Ureter (tissue), 1 donor: ENCODE measurements around the gene STARD3. TPM values are rescaled to one million over a fixed set of nuclear protein-coding genes. Genes with fewer than 3 reads are reported as not detected.
"Not testable (repeated sequence)": the region's sequence is repeated elsewhere in the genome, so short reads cannot be mapped to it uniquely, and the experiment has no call there.

Experiments
- DNase-seq: peaks from one replicate; pipeline ENCODE4 v3.0.0-alpha.2; 2020; ENCODE audit warnings: low spot score
- total RNA-seq: library from RNA; stranded (reverse); gene quantifications from one replicate; pipeline ENCODE4 v1.2.4, GENCODE V29; 2023
- donor health status: DM: yes; HTN: yes; CAD: no.

The STARD3 gene
- 64.4 TPM for total RNA-seq

- peak; percentile 94 for DNase-seq
These were observed at the start of gene STARD3 for GRCh38 chr17:39636927-39637736. STARD3 (plus strand) TSS chr17:39637144; CDS start chr17:39653532, 16,388 bp downstream.

- DNase-seq = not testable (repeated sequence)
These were observed 46.8 kb upstream of the STARD3 start for GRCh38 chr17:39590180-39590579.

GRCh38 chr17:39591958-39592954 lies 44.7 kb upstream of the STARD3 start:
- no peak for DNase-seq

GRCh38 chr17:39593371-39593770 lies 43.6 kb upstream of the STARD3 start:
- no peak for DNase-seq

- DNase-seq = no peak
These were observed 41.6 kb upstream of the STARD3 start for GRCh38 chr17:39595294-39595693.

- no peak for DNase-seq
These were observed 40.9 kb upstream of the STARD3 start for GRCh38 chr17:39595928-39596510.

- no peak for DNase-seq
These were observed 40.2 kb upstream of the STARD3 start for GRCh38 chr17:39596543-39597267.

- DNase-seq = no peak
These were observed 39.4 kb upstream of the STARD3 start for GRCh38 chr17:39597372-39598046.

- DNase-seq = no peak
These were observed 38.9 kb upstream of the STARD3 start for GRCh38 chr17:39598047-39598481.

GRCh38 chr17:39598630-39599003 lies 38.3 kb upstream of the STARD3 start:
- no peak for DNase-seq

GRCh38 chr17:39599004-39599664 lies 37.8 kb upstream of the STARD3 start:
- no peak for DNase-seq

- no peak for DNase-seq
These were observed 37.2 kb upstream of the STARD3 start for GRCh38 chr17:39599665-39600231.

- DNase-seq = no peak
These were observed 36.5 kb upstream of the STARD3 start for GRCh38 chr17:39600288-39600996.

- no peak for DNase-seq
These were observed 35.8 kb upstream of the STARD3 start for GRCh38 chr17:39600997-39601597.

- DNase-seq = no peak
These were observed 35.0 kb upstream of the STARD3 start for GRCh38 chr17:39601758-39602532.

- DNase-seq = no peak
These were observed 34.2 kb upstream of the STARD3 start for GRCh38 chr17:39602533-39603303.

GRCh38 chr17:39603304-39604016 lies 33.5 kb upstream of the STARD3 start:
- no peak for DNase-seq
